ENCODE measurements around the gene SMURF1. TPM values are rescaled to one million over a fixed set of nuclear protein-coding genes. Genes with fewer than 3 reads are reported as not detected.

Gene SMURF1
- total RNA-seq, 2 donors from 2014 or later, result 28.2 to 28.4 TPM

DNA sequence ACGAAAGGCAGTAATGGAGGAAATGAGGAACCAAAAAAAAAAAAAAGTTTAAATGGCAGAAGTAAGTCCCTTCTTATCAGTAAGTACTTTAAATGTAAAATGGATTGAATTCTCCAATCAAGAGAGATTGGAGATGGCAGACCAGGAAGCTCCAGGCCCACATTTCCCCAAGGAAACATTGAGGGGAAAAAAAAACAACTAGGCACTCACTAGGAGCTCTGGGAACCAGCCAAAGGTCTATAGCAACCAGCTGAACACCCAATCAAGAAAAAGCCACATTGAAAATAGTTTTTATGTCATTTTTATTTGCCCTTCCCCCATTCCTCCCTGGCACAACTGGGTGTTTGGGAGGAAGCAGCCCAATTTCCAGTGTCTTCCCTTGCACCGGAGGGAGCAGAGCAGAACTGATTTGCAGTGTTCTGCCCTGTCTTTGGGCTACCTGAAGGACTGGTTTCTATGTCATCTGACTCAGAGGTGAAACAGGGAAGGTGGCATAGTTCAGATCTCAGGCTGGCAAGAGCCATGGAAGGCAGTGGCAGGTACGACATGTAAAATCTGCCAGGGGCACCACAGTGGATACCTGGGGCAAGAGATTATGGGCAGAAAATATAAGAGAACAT is 121.9 kb downstream of the SMURF1 start:
- peak; percentile 56 for ATAC-seq
- intact Hi-C loops (cut with DNase I, micrococcal nuclease), result no loop called here
- no peak for DNase-seq

DNA sequence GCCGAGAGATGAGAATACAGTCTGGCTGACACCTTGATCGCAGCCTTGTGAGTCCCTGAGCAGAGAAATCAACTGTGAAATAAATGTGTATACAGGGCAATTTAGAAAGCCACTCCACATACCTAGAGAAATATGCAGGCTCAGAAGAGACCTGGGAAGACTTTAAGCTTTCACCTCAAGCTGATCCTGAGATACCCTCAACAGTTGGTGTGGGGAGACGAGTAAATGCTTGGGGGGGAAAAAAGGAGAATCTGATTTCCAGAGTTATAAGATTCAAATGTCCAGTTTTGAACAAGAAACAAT is 123.5 kb downstream of the SMURF1 start:
- ATAC-seq, result no peak
- DNase-seq, result no peak
- intact Hi-C loops (cut with DNase I, micrococcal nuclease), result no loop called here

DNA sequence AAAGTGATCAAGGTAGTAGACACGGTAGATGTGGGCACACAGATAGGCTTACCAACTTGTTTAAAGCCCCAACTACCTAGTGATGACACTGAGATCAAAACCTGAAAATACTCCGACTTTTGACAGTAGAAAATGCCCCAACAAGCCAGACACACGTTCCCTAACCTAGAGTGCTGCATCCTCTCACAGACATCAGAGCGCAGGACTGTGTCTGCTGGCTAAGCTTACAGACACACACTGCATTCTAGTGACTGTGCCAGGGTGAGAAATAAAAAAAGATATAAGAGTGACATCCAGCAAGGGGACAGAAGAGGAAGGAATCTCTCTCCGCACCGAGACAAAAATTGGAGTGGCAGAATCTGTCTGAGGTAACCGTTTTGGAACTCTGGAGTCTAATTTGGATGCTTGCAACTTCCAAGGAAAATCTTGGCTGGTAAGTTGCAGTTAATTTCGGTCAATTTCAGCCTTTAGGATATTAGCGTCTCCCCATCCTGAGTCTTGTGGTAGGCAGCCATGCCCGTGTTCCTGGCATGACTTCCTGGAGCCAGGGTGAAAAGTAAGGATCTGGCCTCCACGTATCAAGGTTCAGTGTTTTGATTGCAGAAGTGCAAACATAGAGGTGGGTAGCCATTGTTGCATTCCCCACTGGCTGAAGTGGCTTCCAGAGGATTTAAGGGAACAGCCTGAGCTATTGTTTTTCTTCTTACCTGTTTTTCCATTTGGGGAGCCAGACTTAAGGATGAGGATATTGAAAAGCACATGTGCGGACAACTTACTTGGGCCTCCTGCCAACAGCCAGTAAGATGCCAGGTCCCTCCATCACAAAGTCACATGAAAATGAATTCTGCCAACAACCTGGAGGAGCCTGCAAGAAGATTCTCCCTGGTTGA is 124.1 kb downstream of the SMURF1 start:
- DNase-seq, result no peak
- intact Hi-C loops (cut with DNase I, micrococcal nuclease), result no loop called here
- ATAC-seq, result peak; percentile 35

DNA sequence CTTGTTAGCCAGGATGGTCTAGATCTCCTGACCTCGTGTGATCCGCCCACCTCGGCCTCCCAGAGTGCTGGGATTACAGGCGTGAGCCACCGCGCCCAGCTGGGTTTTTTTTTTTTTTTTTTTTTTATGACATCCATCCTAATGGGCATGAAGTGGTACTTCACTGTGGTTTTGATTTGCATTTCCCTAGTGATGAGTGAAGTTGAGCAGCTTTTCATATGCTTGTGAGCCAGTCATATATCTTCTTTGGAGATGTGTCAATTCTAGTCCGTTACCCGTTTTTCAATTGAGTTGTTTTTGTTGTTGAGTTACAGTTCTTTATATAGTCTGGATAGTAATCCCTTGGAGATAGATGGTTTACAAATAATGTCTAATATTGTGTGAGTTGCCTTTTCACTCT is 127.7 kb downstream of the SMURF1 start:
- ATAC-seq (no peak), DNase-seq (no peak)
- intact Hi-C loops (cut with DNase I, micrococcal nuclease), result no loop called here

DNA sequence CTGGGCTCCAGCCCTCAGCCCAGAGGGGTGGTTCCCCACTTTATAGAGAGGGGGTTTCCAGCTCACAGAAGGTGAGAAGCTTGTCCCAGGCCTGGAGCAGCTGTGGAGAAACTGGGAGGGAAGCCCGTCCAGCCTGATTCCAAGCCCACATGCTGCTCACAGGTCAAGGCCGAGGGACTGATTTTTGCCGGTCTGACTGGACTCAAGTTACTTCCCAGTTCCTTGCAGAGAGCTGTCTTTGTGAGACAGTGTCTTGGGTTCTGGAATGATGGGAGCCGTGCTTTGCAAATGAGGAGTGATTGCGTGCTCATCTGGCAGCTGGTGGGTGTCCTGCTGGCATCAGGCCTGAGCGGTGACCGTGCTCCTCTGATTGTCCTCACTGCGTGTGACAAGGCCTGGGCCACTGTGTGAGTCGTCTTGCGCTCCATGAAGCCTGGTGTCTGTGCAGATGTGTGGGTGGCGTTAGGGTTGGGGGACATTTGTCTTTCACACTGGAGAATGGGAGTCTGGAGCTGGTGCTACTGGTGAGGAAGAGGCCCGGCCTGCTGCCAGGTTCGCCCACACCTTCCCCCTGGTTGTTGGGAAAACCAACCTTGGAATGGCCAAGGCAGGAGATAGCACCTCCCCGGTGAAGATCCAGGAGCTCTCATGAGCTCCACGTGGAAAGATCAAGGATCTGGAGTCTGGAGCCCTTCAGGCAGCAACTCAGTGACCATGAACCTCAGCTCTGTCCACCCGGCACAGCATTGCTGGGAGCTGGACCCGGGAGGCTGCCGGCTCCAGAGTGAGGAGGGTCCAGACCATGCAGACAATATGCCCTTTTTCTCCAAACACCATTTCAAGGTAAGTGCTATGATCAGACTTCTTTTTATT is 129.6 kb downstream of the SMURF1 start:
- ATAC-seq, result no peak
- intact Hi-C loops (cut with DNase I, micrococcal nuclease), result no loop called here
- no peak for DNase-seq

DNA sequence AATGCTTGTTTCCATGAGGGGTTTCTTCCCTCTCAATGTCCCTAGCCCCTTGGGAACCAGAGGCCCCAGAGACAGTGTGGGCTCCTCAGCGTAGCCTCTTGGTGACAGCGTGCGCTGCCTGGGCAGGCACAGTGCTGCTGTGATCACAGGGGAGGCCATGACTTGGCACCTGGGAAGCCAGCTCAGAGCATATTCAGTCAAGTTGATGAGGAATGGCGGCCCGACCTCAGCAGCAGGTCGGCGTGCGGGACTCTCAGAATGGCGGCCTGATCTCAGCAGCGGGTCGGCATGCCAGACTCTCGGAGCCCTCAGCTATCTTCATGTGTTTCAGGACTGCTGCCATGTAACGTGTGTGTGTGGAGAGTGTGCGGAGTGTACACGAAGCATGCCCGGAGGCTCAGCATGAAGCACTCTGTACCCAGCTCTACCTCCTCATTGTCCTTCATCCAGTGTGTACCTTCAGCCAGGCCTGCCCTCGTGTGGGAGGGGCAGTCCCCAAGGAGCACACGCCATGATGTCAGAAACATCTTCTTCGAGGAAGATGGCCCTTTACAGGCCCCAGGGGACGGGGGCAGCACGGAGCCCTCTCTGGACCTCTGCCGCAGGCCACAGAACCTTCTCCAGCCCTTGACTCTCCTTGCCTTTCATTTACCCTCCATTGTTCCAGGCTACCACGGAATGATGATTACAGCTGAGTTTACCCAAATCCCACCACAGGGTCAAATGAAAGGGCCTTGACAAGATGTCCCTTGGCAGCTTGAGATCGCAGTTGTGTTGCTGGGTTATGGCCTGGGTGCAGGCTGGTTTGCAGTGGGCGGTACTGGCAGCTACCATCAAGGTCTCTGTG is 130.4 kb downstream of the SMURF1 start:
- no peak for DNase-seq
- ATAC-seq, result no peak
- intact Hi-C loops (cut with DNase I, micrococcal nuclease), result no loop called here

DNA sequence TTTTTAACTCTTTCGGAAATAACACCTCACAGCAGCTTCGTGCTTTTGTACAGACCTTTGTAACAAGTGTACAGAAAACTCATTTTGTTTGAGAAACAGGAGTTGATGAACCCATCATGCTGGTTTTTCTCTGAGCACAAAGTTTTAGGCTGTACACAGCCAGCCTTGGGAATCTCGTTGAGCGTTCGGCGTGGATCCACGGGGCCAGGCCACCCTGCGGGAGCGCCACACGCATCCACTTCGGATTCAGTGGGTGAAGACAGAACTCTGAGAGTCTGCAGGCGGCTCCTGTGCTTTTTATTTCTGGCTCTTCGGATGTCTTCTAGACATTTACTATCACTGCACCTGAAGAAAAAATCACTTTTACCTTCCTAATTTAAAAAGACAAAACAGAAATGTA is 131.2 kb downstream of the SMURF1 start:
- DNase-seq (no peak), ATAC-seq (no peak)
- intact Hi-C loops (cut with DNase I, micrococcal nuclease), result no loop called here

DNA sequence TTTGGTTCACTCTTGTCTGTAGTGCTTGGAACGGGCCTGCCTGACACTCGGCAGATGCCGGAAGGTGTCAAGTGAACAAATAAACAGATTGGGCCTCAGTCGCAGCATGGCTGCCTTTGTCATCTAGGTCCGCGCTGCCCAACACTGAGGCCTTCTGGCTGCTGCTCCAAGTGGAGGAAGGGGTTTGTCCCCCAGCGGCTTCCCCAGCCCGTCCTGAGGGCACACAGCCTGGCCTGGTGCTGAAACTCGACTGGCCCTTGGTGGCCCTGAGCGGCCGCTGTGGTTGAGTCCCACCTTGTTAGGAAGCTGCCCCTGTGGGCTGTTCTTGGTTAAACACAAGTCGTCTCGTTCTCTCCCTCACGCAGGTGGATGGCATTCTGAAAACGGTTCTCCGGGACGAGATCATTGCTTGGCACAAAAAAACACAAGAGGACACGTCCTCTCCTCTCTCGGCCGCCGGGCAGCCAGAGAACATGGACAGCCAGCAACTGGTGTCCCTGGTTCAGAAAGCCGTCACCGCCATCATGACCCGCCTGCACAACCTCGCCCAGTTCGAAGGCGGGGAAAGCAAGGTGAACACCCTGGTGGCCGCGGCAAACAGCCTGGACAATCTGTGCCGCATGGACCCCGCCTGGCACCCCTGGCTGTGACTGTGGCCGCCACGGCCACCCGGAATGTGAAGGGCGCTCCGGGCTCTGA is 132.1 kb downstream of the SMURF1 start:
- intact Hi-C loops (cut with DNase I, micrococcal nuclease), result no loop called here
- no peak for DNase-seq
- no peak for ATAC-seq

DNA sequence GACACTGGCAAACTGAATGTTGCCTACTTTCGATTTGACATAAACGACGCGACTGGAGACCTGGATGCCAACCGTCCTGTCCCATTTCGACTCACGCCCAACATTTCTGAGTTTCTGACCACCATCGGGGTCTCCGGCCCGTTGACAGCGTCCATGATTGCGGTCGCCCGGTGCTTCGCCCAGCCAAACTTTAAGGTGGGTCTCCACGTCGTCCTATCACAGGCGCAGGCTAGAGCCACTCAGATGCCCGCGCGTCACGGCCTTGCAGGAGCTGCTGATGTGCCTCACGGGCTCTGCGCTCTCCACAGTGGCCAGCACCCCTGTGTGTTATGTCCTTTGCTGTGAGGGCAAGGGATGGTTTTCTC is 132.6 kb downstream of the SMURF1 start:
- intact Hi-C loops (cut with DNase I, micrococcal nuclease), result no loop called here
- ATAC-seq (no peak), DNase-seq (no peak)

DNA sequence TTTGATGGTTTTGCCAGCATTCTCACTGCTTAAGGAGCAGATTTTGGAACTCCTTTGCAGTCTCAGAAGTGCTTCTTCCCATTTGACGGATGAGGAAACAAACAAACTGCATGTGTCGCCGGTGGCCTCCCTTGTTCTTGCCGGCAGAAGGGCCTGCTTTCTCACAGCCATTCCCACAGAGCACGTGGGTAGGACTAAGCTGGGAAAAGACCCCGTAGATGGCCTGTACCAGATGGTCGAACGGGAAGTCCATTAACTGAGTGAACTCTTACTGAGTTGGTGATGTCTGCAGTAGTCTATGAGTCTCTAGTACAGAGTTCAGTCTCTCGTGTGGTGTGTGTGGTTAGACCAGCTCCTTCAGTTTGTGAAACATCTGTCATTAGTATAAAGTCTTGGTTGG is 133.6 kb downstream of the SMURF1 start:
- DNase-seq (no peak), ATAC-seq (no peak)
- intact Hi-C loops (cut with DNase I, micrococcal nuclease), result no loop called here

DNA sequence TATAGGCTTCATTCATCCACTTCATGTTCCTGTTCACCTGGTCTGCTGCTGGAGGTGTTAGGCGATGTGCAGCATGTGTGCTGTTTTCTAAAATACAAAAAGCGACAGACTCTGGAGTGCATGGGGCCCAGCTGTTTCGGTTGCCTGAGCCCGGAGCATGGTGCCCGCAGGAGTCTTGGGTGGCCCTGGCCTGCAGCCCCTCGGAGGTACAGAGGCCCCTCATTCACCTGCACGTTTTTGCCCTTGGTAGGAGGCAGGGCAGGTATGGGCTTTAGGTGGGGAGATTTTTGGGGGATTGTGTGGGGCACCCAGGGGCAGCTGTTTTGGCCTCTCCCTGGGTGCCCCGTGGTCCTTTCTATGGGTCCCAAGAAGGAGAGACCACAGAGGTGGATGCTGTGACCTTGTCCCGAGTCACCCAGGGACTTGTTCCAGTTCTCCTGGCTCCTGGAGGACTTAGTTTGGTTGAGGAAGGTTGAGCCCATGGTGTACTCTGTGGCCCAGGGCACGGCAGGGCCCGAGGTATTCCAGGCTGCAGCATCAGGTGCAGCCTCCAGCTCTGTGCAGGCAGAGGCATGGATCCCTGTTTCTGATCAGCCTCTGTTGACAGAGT is 134.9 kb downstream of the SMURF1 start:
- intact Hi-C loops (cut with DNase I, micrococcal nuclease), result no loop called here
- no peak for DNase-seq
- ATAC-seq, result no peak

DNA sequence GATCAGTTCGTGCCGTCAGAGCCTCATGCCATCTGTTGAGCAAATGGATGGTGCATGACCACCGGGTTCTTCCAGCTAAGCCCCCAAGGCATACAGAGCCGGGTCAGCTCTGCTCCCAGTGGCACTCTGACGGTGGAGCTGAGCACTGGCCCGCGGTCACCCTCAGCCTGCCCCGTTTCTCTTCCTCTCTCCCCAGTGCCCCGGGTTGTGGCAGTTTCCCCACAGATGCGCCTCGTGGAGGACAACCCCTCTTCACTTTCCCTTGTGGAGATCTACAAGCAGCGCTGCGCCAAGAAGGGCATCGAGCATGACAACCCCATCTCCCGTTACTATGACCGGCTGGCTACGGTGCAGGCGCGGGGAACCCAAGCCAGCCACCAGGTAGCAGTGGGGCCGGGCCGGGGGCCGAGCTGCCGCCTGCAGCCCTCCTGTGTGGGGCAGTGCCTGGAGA is 135.7 kb downstream of the SMURF1 start:
- ATAC-seq, result no peak
- intact Hi-C loops (cut with DNase I, micrococcal nuclease), result no loop called here
- no peak for DNase-seq

DNA sequence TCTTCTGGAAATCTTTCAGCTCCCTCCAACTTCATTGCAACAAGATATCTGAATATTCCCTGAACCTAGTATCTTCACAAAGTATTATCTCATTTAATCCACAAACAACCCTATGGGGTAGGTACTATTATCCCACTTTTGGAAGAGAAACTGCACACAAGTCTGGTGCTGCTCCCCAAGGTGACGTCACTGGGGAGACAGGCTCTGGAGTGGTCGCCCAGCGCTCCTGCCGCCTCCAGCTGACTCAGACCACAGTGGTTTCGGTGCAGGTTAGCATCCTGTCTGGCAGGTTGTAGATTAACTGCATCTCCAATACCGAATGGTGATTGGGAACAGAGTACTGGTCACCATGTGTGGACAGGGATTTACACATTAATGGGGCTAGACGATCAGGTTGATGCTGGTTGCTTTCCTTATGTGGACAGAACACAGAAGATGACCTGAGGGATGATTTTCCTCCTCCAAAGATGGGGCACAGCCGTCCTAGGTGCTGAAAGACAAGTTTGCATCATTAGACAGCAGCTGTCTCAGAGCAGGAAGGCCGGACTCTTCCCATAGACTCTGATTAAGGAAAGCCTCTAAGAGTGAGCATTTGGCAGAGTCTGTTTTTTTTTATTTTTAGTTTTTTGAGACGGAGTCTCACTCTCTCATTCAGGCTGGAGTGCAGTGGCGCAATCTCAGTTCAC is 137.0 kb downstream of the SMURF1 start:
- intact Hi-C loops (cut with DNase I, micrococcal nuclease), result no loop called here
- no peak for DNase-seq
- no peak for ATAC-seq

DNA sequence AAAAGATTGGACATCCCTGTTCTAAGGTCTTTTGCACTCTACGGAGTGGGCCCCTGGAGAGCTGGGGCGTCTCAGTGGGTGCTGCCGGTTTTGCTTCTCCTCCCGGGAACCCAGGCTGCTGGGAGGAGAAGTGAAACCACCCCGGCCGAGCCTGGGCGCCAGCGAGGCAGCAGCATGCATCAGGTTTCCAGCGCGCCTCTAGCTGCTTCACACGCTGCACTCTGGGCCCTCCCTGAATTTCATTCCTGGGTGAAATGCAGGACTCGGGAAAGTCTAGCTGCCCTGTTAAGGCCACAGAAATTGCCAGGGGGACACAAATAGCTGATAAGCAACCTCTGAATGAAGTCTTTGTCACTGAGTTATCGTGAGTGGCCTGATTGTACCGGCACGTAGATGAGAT is 138.1 kb downstream of the SMURF1 start:
- DNase-seq (peak in 1 of 2 donors; percentile 27), ATAC-seq (no peak)
- intact Hi-C loops (cut with DNase I, micrococcal nuclease), result no loop called here

DNA sequence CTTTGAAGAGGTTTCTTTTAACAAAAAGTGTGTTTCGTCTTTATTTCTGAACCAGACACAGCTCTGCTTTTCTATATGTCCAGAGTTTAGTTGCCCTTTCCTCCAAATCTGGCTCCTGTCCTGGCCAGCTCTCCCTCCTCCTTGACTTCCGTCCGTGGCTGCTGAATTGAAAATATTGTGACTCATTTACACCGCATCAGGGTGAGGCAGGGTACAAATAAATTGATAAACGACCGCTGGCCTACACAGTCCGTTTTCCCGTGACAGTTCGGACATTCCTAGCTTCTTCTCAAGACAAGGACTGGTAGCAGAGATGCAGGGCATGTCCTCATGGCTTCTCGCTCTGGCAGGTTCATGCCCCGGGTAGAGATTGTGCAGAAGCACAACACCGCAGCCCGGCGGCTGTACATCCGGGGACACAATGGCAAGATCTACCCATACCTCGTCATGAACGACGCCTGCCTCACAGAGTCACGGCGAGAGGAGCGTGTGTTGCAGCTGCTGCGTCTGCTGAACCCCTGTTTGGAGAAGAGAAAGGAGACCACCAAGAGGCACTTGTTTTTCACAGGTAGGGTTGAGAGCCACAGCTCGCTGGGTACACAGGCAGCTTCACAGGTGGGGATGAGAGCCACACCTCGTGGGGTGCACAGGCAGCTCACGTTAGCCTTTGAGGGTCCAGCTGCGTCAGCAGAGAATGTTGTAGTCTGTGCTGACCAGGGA is 139.0 kb downstream of the SMURF1 start:
- DNase-seq (no peak), ATAC-seq (no peak)
- intact Hi-C loops (cut with DNase I, micrococcal nuclease), result no loop called here

DNA sequence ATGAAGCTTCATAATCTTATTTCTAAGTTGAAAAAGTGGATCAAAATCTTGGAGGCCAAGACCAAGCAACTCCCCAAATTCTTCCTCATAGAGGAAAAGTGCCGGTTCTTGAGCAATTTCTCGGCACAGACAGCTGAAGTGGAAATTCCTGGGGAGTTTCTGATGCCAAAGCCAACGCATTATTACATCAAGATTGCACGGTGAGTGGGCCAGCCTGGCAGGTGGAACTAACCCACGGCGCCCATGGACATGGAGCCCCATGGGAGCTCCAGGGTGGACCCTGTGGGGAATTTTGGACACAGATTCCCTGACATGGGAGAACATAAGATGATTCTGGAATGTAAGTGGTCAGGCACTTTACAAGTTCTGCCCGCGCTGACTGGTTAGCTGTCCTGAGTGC is 139.7 kb downstream of the SMURF1 start:
- no peak for ATAC-seq

DNA sequence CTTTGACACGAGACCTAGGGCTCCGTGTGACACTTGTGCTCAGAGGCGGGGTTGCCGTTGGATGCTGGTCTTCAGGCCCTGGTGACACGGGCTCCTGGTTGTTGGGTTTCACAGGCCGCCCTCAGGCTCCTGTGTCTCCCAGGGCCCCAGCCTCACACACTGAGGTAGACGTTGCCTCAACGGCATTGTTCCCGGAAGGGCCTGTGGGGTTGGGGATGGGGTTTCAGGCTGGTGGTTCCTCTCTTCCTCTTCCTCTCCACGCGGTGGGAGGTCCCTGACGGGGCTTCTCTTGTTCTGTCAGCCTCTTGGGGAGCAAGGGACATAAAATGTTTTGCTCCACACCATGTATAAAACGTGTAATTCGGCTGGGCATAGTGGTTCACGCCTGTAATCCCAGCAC is 140.5 kb downstream of the SMURF1 start:
- intact Hi-C loops (cut with DNase I, micrococcal nuclease), result no loop called here
- no peak for ATAC-seq
- DNase-seq, result no peak

More for the DNA sequence above, 139.7 kb downstream of the SMURF1 start:
- no peak for DNase-seq
- intact Hi-C loops (cut with DNase I, micrococcal nuclease), result no loop called here
